Astrocyte of the spinal cord (primary cell): Measurements from ENCODE around the gene RHOT2.

Source experiments
- DNase-seq: peaks from one replicate; pipeline ENCODE4 v3.0.0; 2011; ENCODE audit warnings: low read depth, low spot score
- H3K4me3 ChIP-seq: 2 replicates; pipeline ENCODE4 v1.5.1; 2011; ENCODE audit warnings: low read depth, mild to moderate bottlenecking, low read length, moderate library complexity
- CTCF ChIP-seq: IDR thresholded peaks from 2 replicates; pipeline ENCODE4 v1.5.1; 2012; ENCODE audit warnings: low read depth, mild to moderate bottlenecking, low read length, inconsistent platforms
- in situ Hi-C: cut with HindIII; loops from 2 replicates; pipeline ENCODE4 v1.10.0; 2017; ENCODE audit warnings: low sequenced_read_pairs

Gene RHOT2

GRCh38 chr16:705431-706188 is 37.7 kb downstream of the RHOT2 start, which contains the start of gene FBXL16:
FBXL16 (minus strand) TSS chr16:705801; CDS start chr16:697405, 8,396 bp downstream.
- in situ Hi-C loops = no loop called here
- no peak for DNase-seq
- no peak for TF ChIP-seq CTCF
- H3K4me3 ChIP-seq = no peak within 1 kb of the TSS

GRCh38 chr16:706189-707061 is 38.5 kb downstream of the RHOT2 start:
- in situ Hi-C loops = no loop called here
- H3K4me3 ChIP-seq = no peak overlapping the region
- DNase-seq = no peak
- no peak for TF ChIP-seq CTCF

DNA sequence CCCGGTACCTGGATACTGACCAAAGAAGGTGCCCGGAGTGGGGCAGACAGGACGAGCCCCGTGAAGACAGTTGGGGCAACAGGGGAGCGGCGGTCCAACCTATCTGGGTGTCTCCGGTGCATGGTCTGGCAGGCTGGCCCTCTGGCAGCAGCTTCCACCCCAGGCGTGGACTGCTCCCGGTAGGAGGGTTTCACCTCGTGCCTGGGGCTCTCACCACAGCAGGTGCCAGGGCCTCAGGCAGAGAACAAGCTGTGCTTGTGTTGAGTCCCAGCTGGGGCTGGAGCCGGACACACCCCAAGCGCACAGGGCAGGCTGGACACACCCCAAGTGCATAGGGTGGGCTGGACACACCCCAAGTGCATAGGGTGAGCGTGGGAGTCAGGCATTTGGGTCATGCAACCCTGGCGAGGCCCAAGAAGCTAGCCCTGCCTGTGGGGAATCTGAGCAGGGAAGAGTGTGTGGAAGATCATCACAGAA is 39.2 kb downstream of the RHOT2 start:
- no peak overlapping the region for H3K4me3 ChIP-seq
- no peak for DNase-seq
- no peak for TF ChIP-seq CTCF
- in situ Hi-C loops = no loop called here

- no peak overlapping the region for H3K4me3 ChIP-seq
- no peak for DNase-seq
- no peak for TF ChIP-seq CTCF
- in situ Hi-C loops = no loop called here
Measured at GRCh38 chr16:708019-708418, 40.1 kb downstream of the RHOT2 start.

- in situ Hi-C loops = no loop called here
- TF ChIP-seq CTCF = no peak
- DNase-seq = no peak
- no peak overlapping the region for H3K4me3 ChIP-seq
Measured at GRCh38 chr16:708959-709358, 41.0 kb downstream of the RHOT2 start.

DNA sequence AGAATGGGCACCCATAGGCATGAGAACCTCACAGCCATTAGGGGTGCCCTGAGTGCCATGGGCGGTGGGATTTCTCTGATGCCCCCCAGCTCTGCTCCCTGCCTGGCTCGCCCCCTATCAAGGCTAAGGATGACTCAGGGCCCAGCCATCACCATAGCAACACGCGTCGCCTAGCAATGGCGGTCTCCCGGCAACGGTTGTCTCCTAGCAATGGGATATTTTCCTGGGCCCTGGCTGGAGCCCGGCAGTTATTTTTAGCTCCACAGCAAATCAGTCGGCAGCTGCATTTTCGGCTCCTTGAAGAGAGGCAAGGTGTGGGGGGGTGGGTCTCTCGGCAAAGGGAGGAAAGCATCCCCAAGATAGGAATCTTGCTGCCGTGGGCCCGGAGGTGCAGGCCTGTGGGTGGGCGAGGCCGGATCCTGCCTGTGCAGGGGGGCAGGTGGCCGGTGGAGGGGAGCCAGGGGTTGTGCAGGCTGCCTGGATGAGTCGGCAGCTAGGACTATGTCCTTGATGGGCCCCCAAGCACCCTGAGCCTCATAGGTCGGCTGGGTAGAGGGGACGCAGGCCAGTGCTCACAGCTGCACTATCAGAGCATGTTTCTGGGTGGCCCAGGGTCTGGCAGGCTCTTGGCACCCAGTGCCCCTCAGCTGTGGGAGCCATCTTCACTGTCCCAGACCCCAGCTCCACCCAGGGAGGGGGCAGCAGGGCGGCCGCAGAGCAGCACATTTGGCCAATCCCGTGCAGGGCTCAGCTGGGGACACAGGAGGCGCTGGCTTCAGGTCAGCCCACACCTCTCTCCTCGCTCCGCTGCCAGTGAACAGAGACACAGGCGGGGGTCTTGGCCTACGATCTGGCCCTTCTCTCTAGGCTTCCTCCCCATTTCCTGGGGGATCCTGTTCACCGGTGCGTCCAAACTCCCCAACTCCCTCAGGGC is 41.9 kb downstream of the RHOT2 start:
- peak; percentile 86 for DNase-seq
- in situ Hi-C loops = no loop called here
- no peak for TF ChIP-seq CTCF
- no peak overlapping the region for H3K4me3 ChIP-seq
